ENCODE data around the gene FARS2.

Gene FARS2

DNA sequence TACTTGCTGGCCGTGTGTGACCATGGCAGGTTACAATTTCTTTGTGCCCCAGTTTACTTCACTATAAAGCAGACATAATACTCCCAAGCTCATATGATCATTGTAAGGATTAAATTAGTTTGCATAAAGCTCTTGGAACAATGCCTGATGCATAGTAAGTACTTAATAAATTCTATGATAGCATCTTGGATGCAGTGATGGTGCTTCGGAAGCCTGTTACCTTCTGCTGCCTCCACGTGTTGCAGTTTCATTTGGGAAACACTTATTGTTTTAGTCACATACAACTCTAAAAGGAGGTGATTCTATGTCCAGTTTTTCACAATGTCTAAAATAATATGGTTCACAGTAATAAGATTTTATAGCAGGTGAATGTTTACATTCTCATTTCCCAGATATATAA is 401.5 kb downstream of the FARS2 start:
- Histone ChIP-seq H3K9ac (ENCODE audit: low read length) (no peak overlapping the region), H3K4me3 (ENCODE audit: low read length) (no peak overlapping the region), H3K27me3 (replicated peaks; ENCODE audit: control insufficient read depth, insufficient read depth, low read length) (no peaks in the 10 kb centered on the region), H3K9me3 (ENCODE audit: control insufficient read depth, low read length) (no peaks in the 10 kb centered on the region), H3K36me3 (ENCODE audit: control insufficient read depth, insufficient read depth, low read length, severe bottlenecking) (no peaks in the 10 kb centered on the region), H3K4me1 (ENCODE audit: control insufficient read depth, insufficient read depth, low read length) (no peaks in the 10 kb centered on the region)
- no peak for DNase-seq (ENCODE audit: low read depth)

DNA sequence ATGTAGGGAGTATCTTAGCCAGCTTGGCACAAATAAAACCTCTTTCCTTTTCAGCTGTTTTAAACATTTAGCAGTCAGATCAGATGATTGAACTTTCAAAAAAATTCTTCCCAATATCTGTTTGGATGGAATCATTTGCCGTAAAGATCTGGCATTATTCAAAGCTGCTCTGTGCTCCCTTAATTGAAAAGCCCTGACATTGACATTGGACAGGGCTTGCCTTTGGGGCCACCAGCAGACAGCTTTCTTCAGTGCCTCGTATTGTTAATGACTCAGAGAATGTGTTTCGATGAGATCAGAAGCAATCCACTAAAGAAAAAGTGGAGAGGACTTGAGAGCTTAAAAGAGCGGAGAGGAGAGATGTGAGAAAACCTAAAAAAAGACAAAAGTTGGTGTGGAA is 401.9 kb downstream of the FARS2 start:
- H3K36me3 ChIP-seq (ENCODE audit: control insufficient read depth, insufficient read depth, low read length, severe bottlenecking), result no peaks in the 10 kb centered on the region
- H3K4me1 ChIP-seq (ENCODE audit: control insufficient read depth, insufficient read depth, low read length), result no peaks in the 10 kb centered on the region
- DNase-seq (ENCODE audit: low read depth), result no peak
- H3K9me3 ChIP-seq (ENCODE audit: control insufficient read depth, low read length), result no peaks in the 10 kb centered on the region
- H3K27me3 ChIP-seq (replicated peaks; ENCODE audit: control insufficient read depth, insufficient read depth, low read length), result no peaks in the 10 kb centered on the region
- H3K4me3 ChIP-seq (ENCODE audit: low read length), result no peak overlapping the region
- no peak overlapping the region for H3K9ac ChIP-seq (ENCODE audit: low read length)

DNA sequence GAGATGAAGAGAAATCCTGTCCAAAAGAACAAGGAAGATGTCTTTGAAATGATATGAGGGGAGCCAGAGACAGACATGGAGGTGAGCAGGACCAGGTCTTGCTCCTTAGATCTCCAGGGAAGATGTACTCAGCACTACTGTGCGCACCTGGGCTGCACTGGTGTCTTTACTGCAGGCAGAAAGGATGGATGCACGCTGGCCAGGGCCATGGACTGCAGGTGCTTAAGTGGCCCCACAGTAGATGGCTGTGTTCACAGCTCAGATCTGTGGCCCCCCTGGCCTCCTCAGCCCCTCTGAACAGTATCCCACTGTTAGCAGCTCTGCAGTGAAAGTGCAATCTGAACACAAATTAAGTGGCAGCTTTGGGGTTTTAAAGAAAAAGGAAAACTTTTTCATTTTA is 402.4 kb downstream of the FARS2 start:
- Histone ChIP-seq H3K27me3 (replicated peaks; ENCODE audit: control insufficient read depth, insufficient read depth, low read length) (no peaks in the 10 kb centered on the region), H3K9me3 (ENCODE audit: control insufficient read depth, low read length) (no peaks in the 10 kb centered on the region), H3K4me3 (ENCODE audit: low read length) (no peak overlapping the region), H3K9ac (ENCODE audit: low read length) (no peak overlapping the region), H3K36me3 (ENCODE audit: control insufficient read depth, insufficient read depth, low read length, severe bottlenecking) (no peaks in the 10 kb centered on the region), H3K4me1 (ENCODE audit: control insufficient read depth, insufficient read depth, low read length) (no peaks in the 10 kb centered on the region)
- no peak for DNase-seq (ENCODE audit: low read depth)

DNA sequence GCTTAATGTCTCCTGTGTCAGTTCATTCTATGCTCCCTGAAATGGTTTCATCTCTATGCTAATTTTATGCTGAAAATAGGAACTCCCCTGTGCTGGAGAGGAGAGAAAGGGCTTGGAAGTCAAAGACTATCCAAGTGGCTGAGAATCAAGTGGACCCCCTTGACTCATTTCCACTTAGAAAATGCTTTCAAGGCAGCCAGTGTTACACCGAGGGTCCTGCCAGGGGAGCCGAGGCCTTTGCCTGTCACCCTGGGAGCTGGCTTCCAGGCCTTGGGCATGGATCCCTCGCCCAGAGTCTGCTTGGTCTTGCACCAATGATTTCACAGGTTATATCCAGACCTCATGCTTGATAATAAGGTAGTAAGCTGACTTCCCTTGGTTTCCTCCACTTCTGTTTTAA is 402.8 kb downstream of the FARS2 start:
- no peaks in the 10 kb centered on the region for H3K36me3 ChIP-seq (ENCODE audit: control insufficient read depth, insufficient read depth, low read length, severe bottlenecking)
- no peak overlapping the region for H3K9ac ChIP-seq (ENCODE audit: low read length)
- H3K4me1 ChIP-seq (ENCODE audit: control insufficient read depth, insufficient read depth, low read length), result no peaks in the 10 kb centered on the region
- no peaks in the 10 kb centered on the region for H3K9me3 ChIP-seq (ENCODE audit: control insufficient read depth, low read length)
- no peak overlapping the region for H3K4me3 ChIP-seq (ENCODE audit: low read length)
- no peaks in the 10 kb centered on the region for H3K27me3 ChIP-seq (replicated peaks; ENCODE audit: control insufficient read depth, insufficient read depth, low read length)
- no peak for DNase-seq (ENCODE audit: low read depth)

DNA sequence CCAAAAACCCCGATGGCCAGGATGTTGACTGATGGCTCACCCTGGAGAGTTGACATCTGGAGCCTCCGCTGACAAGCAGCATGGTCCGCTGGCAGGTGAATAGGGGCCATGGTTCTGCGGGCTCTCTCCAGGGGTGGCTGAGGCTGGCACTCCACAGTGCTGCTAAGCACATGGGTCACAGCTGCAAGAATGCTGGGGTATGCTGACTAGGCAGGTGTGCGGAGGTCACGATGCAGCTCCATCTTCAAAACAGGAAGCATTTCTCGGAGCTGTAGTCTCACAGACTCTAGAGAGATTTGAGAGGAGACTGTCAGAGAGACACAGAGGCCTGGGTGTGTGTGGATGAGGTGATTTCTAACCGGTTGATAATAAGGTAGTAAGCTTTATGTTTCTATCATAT is 403.9 kb downstream of the FARS2 start:
- Histone ChIP-seq H3K9me3 (ENCODE audit: control insufficient read depth, low read length) (no peaks in the 10 kb centered on the region), H3K4me3 (ENCODE audit: low read length) (no peak overlapping the region), H3K9ac (ENCODE audit: low read length) (no peak overlapping the region), H3K36me3 (ENCODE audit: control insufficient read depth, insufficient read depth, low read length, severe bottlenecking) (no peaks in the 10 kb centered on the region), H3K27me3 (replicated peaks; ENCODE audit: control insufficient read depth, insufficient read depth, low read length) (no peaks in the 10 kb centered on the region), H3K4me1 (ENCODE audit: control insufficient read depth, insufficient read depth, low read length) (no peaks in the 10 kb centered on the region)
- DNase-seq (ENCODE audit: low read depth), result no peak

DNA sequence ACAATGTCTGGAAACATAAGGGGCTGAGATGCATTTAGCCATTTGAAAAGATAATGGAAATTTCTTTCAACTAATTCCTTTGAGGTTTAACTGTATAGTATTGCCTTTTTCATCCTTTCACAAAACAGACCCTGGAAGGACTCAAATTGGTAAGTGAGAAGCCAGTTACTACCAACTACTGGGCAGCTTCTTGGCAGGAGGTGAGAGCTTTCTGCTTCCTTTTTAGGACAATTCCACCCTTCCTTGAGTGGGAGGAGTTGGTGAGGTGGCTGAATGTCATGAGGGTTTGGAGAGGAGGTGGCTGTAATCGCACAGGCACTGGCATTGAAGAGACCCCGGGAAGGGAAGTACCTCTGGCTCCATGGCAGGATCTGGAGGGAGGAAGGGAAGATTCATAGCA is 404.4 kb downstream of the FARS2 start:
- no peaks in the 10 kb centered on the region for H3K4me1 ChIP-seq (ENCODE audit: control insufficient read depth, insufficient read depth, low read length)
- H3K27me3 ChIP-seq (replicated peaks; ENCODE audit: control insufficient read depth, insufficient read depth, low read length), result no peaks in the 10 kb centered on the region
- H3K9me3 ChIP-seq (ENCODE audit: control insufficient read depth, low read length), result no peaks in the 10 kb centered on the region
- H3K4me3 ChIP-seq (ENCODE audit: low read length), result no peak overlapping the region
- no peak for DNase-seq (ENCODE audit: low read depth)
- no peaks in the 10 kb centered on the region for H3K36me3 ChIP-seq (ENCODE audit: control insufficient read depth, insufficient read depth, low read length, severe bottlenecking)
- no peak overlapping the region for H3K9ac ChIP-seq (ENCODE audit: low read length)

DNA sequence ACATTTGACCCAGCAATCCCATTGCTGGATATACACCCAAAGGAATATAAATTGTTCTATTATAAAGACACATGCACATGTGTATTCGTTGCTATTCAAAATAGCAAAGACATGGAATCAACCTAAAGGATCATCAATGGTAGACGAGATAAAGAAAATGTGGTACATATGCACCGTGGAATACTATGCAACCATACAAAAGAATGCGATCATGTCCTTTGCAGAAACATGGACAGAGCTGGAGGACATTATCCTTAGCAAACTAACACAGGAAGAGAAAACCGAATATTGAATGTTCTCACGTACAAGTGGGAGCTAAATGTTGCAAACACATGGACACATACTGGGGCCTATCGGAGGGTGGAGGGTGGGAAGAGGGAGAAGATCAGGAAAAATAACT is 405.4 kb downstream of the FARS2 start:
- Histone ChIP-seq H3K4me1 (ENCODE audit: control insufficient read depth, insufficient read depth, low read length) (peaks cover 10% of the 10 kb centered on the region), H3K36me3 (ENCODE audit: control insufficient read depth, insufficient read depth, low read length, severe bottlenecking) (no peaks in the 10 kb centered on the region), H3K27me3 (replicated peaks; ENCODE audit: control insufficient read depth, insufficient read depth, low read length) (no peaks in the 10 kb centered on the region), H3K9ac (ENCODE audit: low read length) (no peak overlapping the region), H3K9me3 (ENCODE audit: control insufficient read depth, low read length) (no peaks in the 10 kb centered on the region), H3K4me3 (ENCODE audit: low read length) (no peak overlapping the region)
- DNase-seq (ENCODE audit: low read depth), result no peak

DNA sequence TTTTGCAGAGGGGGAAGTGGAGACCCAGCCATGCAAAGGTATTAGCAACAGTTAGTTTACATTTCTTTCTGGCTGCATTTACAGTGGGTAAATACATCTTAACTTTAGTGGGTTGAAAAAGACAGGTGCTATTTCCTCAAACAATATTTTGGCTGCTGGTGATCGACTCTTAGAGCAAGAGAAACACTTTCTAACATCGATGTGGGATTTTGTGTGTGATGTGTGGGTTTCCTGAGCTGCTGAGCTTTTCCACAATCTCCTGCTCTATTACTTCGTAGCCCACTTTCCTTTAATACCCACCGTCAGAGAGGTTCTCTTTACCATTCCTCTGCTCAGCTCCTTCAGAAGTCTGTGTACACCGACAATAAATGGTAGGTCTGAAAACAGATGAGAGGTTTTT is 406.4 kb downstream of the FARS2 start:
- no peaks in the 10 kb centered on the region for H3K27me3 ChIP-seq (replicated peaks; ENCODE audit: control insufficient read depth, insufficient read depth, low read length)
- H3K4me3 ChIP-seq (ENCODE audit: low read length), result no peak overlapping the region
- H3K9ac ChIP-seq (ENCODE audit: low read length), result no peak overlapping the region
- no peaks in the 10 kb centered on the region for H3K36me3 ChIP-seq (ENCODE audit: control insufficient read depth, insufficient read depth, low read length, severe bottlenecking)
- DNase-seq (ENCODE audit: low read depth), result no peak
- H3K9me3 ChIP-seq (ENCODE audit: control insufficient read depth, low read length), result no peaks in the 10 kb centered on the region
- peaks cover 19% of the 10 kb centered on the region for H3K4me1 ChIP-seq (ENCODE audit: control insufficient read depth, insufficient read depth, low read length)

DNA sequence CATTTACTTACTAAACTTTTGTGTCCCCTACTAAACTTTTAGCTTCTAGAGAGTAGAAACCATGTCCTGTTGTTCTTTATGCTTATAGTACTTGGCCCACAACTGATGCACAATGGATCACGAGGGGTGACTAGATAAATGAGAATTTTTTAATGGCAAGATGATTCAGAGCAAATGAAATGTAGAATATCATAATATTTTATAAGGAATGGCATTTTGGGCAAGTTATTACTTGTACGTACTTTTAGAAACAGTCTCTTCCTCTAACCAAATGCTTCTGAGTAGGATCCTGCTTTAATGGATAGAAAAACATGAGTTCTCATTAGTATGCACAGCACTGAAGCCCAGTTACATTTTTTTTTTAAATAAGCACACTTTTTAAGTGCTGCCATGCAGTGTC is 409.1 kb downstream of the FARS2 start:
- no peak for DNase-seq (ENCODE audit: low read depth)
- Histone ChIP-seq H3K4me3 (ENCODE audit: low read length) (no peak overlapping the region), H3K9me3 (ENCODE audit: control insufficient read depth, low read length) (no peaks in the 10 kb centered on the region), H3K36me3 (ENCODE audit: control insufficient read depth, insufficient read depth, low read length, severe bottlenecking) (no peaks in the 10 kb centered on the region), H3K27me3 (replicated peaks; ENCODE audit: control insufficient read depth, insufficient read depth, low read length) (no peaks in the 10 kb centered on the region), H3K9ac (ENCODE audit: low read length) (no peak overlapping the region), H3K4me1 (ENCODE audit: control insufficient read depth, insufficient read depth, low read length) (peaks cover 39% of the 10 kb centered on the region)

DNA sequence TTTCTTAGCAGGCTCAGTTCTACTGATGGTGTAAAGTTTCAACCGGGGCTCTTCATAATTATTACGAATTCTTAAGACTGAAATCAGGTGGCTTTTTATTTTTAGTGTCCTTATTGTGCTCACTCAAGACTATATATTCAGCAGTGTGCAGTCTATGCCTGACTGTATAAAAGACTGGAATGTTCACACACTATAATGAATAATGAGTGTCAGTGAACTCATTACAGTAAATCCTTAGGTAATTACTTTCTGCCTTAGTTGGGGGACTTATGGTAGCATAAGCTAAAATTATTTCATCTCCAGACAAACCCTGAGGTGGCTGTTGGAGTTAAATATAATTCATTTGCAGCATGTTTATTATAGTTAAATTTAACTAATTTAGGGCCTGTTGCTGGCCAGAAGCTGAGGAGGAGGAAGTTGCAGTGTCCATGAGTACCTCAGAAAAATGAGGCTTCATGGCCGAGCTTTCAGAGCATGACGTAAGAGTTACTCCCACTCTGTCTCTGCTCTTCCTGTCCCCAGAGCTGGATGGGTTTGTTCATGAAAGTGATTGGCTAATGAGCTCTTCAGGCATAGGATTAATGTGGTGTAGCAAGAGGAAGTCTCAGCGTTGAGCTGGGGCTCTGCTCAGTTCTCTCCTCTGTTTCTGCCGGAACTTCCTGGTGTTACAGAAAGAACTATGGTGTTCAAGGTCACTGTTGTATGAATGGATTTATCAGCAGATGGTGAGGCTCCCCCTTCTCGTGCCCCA is 409.7 kb downstream of the FARS2 start:
- no peaks in the 10 kb centered on the region for H3K27me3 ChIP-seq (replicated peaks; ENCODE audit: control insufficient read depth, insufficient read depth, low read length)
- no peaks in the 10 kb centered on the region for H3K36me3 ChIP-seq (ENCODE audit: control insufficient read depth, insufficient read depth, low read length, severe bottlenecking)
- H3K4me3 ChIP-seq (ENCODE audit: low read length), result no peak overlapping the region
- H3K9ac ChIP-seq (ENCODE audit: low read length), result no peak overlapping the region
- H3K4me1 ChIP-seq (ENCODE audit: control insufficient read depth, insufficient read depth, low read length), result peaks cover 39% of the 10 kb centered on the region
- no peaks in the 10 kb centered on the region for H3K9me3 ChIP-seq (ENCODE audit: control insufficient read depth, low read length)
- peak; percentile 15 for DNase-seq (ENCODE audit: low read depth)

DNA sequence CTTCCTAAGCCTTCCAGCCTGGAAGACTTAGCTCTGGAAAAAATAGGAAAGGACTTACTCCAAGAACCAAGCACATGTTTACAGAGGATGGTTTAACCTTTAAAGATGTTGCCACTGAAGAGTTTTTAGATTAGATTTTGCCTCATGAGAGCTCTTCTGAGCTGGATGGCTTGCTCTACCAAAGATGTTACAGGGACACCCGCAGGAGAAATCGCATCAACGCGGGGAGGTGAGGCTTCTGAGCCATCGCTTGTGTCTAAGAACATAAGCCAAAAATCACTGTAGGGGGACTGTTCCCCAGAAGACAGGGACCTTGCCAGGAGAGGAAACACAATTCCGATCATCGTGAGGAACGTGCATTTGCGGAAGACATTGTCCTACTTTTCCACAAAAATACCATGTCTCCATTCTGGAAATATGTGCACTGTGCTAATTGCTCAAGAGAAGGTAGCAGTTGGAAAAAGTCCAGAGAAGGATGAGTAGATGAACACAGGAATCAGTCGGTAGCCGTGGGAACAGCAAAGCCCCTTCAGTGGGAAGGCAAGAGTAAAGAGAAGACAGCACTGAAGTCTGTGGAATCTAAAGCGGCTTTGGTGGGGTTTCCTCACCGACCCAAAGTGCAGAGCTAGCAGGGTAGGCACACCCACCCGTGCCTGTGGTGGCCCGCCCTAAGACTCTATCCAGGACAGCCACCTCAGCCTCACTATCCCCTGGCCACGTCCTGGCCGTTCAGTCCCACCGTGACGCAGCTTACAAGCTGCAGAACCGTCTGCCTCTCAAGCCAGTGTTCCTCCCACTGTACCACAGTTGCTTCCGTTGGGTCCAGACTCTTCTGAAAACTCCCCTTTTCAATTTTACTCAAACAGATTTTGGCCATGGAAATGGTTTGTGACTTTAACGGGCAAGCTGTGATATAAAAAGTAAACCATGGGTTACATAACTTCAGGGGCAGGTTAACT is 410.6 kb downstream of the FARS2 start:
- no peaks in the 10 kb centered on the region for H3K9me3 ChIP-seq (ENCODE audit: control insufficient read depth, low read length)
- H3K4me3 ChIP-seq (ENCODE audit: low read length), result peak overlapping the region; percentile 32
- peaks cover 39% of the 10 kb centered on the region for H3K4me1 ChIP-seq (ENCODE audit: control insufficient read depth, insufficient read depth, low read length)
- no peaks in the 10 kb centered on the region for H3K36me3 ChIP-seq (ENCODE audit: control insufficient read depth, insufficient read depth, low read length, severe bottlenecking)
- H3K9ac ChIP-seq (ENCODE audit: low read length), result peak overlapping the region; percentile 67
- no peaks in the 10 kb centered on the region for H3K27me3 ChIP-seq (replicated peaks; ENCODE audit: control insufficient read depth, insufficient read depth, low read length)
- DNase-seq (ENCODE audit: low read depth), result no peak
